K562 (cell line): ENCODE results near the gene MCU. TPM values are rescaled to one million over a fixed set of nuclear protein-coding genes. Genes with fewer than 3 reads are reported as not detected.

Experiments used
- ATAC-seq: fragments of 200-7000 bp; cut with Tn5 transposase; 3 replicates; pipeline ENCODE4 v1.9.1; 2020; ENCODE audit warnings: moderate library complexity
- BruUV-seq: library from RNA; stranded (reverse); fragments of 400-500 nt; replicated peaks from 2 replicates; lab custom pipeline; 2021; lab: Mats Ljungman, UMichigan
- CTCF ChIA-PET: fragments of 300-600 bp; formaldehyde crosslinking; extraction: SDS; loops from one replicate; lab custom pipeline; 2021; ENCODE audit warnings: low intra/inter-chr PET ratio; lab: Yijun Ruan, JAX
- POLR2A ChIA-PET: fragments of 300-600, 350-650 bp; sonication (Branson Sonifier 250); formaldehyde crosslinking; extraction: SDS; loops from one replicate; lab custom pipeline; 2021; ENCODE audit warnings: antibody characterized with exemption, inconsistent platforms; lab: Yijun Ruan, JAX
- DNase-seq, 4 experiments: peaks; one replicate each; pipeline versions ENCODE4 v3.0.0 to v3.0.0-alpha.2; 2011 to 2018; ENCODE audit warnings: low spot score in 3 of 4, mixed read lengths in 3 of 4; ENCODE audit errors: extremely low read depth in 1 of 4
- FAIRE-seq: peaks from 2 replicates; lab custom pipeline; 2011; peaks lifted over from hg19 to GRCh38; lab: Jason Lieb, UNC
- H2AFZ ChIP-seq: 2 replicates; pipeline ENCODE4 v1.6.0; 2011; ENCODE audit warnings: low read depth, low read length, control low read depth, inconsistent platforms
- H3K27ac ChIP-seq: fragments of 200-600 bp; 3 replicates; pipeline ENCODE4 v1.8.0; 2011; ENCODE audit warnings: low read depth, mild to moderate bottlenecking, control low read depth, inconsistent platforms, low read length, moderate library complexity, mixed read lengths; ENCODE audit errors: extremely low read depth
- H3K27me3 ChIP-seq, 2 experiments: fragments of 300-600 bp in 1 of 2; 2 replicates in 1 of 2; 3 replicates in 1 of 2; pipeline versions ENCODE4 v1.6.0 to v1.8.0; 2011; ENCODE audit warnings: inconsistent platforms in 2 of 2, low read length in 2 of 2, mild to moderate bottlenecking in 1 of 2, mixed read lengths in 1 of 2, moderate library complexity in 1 of 2; ENCODE audit not compliant: control insufficient read depth in 2 of 2, insufficient read depth in 2 of 2
- H3K36me3 ChIP-seq: fragments of 300-600 bp; 3 replicates; pipeline ENCODE4 v1.8.0; 2011; ENCODE audit warnings: mild to moderate bottlenecking, low read length, inconsistent platforms; ENCODE audit not compliant: control insufficient read depth, insufficient read depth
- H3K4me1 ChIP-seq, 2 experiments: fragments of 200-600 bp in 1 of 2; replicated peaks in 1 of 2; 2 replicates in 1 of 2; 3 replicates in 1 of 2; pipeline versions ENCODE4 v1.5.1 to v1.8.0; 2011; ENCODE audit warnings: inconsistent platforms in 2 of 2, low read length in 2 of 2, mild to moderate bottlenecking in 1 of 2, mixed read lengths in 1 of 2, moderate library complexity in 1 of 2; ENCODE audit not compliant: control insufficient read depth in 2 of 2, insufficient read depth in 2 of 2
- H3K4me2 ChIP-seq: 2 replicates; pipeline ENCODE4 v1.6.1; 2011; ENCODE audit warnings: low read length, control low read depth, inconsistent platforms, mixed read lengths; ENCODE audit not compliant: insufficient read depth
- H3K4me3 ChIP-seq: fragments of 200-600 bp; sonication (generic), shearing (Covaris generic); 2 replicates; pipeline ENCODE4 v1.5.1; 2016; ENCODE audit warnings: control low read depth, inconsistent platforms
- H3K79me2 ChIP-seq: fragments of 200-600 bp; 3 replicates; pipeline ENCODE4 v1.8.0; 2011; ENCODE audit warnings: low read length, inconsistent platforms; ENCODE audit not compliant: control insufficient read depth, insufficient read depth
- H3K9ac ChIP-seq, 2 experiments: 2 replicates each; pipeline versions ENCODE4 v1.6.0 to v1.6.1; 2011; ENCODE audit warnings: low read depth in 2 of 2, low read length in 2 of 2, control low read depth in 1 of 2, inconsistent platforms in 1 of 2, mild to moderate bottlenecking in 1 of 2, mixed read lengths in 1 of 2; ENCODE audit not compliant: insufficient read depth in 1 of 2
- H3K9me1 ChIP-seq: one replicate; pipeline ENCODE4 v1.6.0; 2011; ENCODE audit warnings: inconsistent platforms, mild to moderate bottlenecking, low read length, moderate library complexity; ENCODE audit not compliant: control insufficient read depth, insufficient read depth
- H3K9me3 ChIP-seq: replicated peaks from 2 replicates; pipeline ENCODE4 v1.5.1; 2011; ENCODE audit warnings: low read depth, low read length, inconsistent platforms; ENCODE audit not compliant: control insufficient read depth, insufficient read depth
- H4K20me1 ChIP-seq: replicated peaks from 2 replicates; pipeline ENCODE4 v1.6.1; 2011; ENCODE audit warnings: low read length, inconsistent platforms, mixed read lengths; ENCODE audit not compliant: control insufficient read depth, insufficient read depth
- BMI1 ChIP-seq: fragments of 150-350 bp; IDR thresholded peaks from 2 replicates; pipeline ENCODE4 v1.6.1; 2014; ENCODE audit warnings: low read length
- BRD4 ChIP-seq: fragments of 200-600 bp; sonication (generic); IDR thresholded peaks from 2 replicates; pipeline ENCODE4 v1.6.1; 2017; ENCODE audit warnings: inconsistent platforms
- CAMTA2 ChIP-seq: fragments of 250-450 bp; sonication (Bioruptor Pico); conservative IDR thresholded peaks from 2 replicates; pipeline ENCODE4 v1.5.1; 2022
- FOXJ3 ChIP-seq: sonication (generic); formaldehyde crosslinking; IDR thresholded peaks from 2 replicates; pipeline ENCODE4 v1.4.0; 2020; ENCODE audit warnings: mild to moderate bottlenecking, missing genetic modification reagents
- HOXB6 ChIP-seq: fragments of 250-450 bp; sonication (Bioruptor Pico); IDR thresholded peaks from 2 replicates; pipeline ENCODE4 v1.5.1; 2022; ENCODE audit warnings: mild to moderate bottlenecking, borderline replicate concordance
- KDM1A ChIP-seq, 2 experiments: fragments of 450-650 bp; IDR thresholded peaks; 2 replicates each; pipeline ENCODE4 v1.6.1; 2016; ENCODE audit warnings: mild to moderate bottlenecking in 2 of 2
- MAFF ChIP-seq: IDR thresholded peaks from 2 replicates; pipeline ENCODE4 v1.6.1; 2012; ENCODE audit warnings: low read length, improper control_type of control experiment
- MAFK ChIP-seq: IDR thresholded peaks from 2 replicates; pipeline ENCODE4 v1.6.1; 2011; ENCODE audit warnings: low read length, improper control_type of control experiment
- MECOM ChIP-seq: fragments of 250-450 bp; sonication (Bioruptor Pico); IDR thresholded peaks from 2 replicates; pipeline ENCODE4 v1.8.0; 2022; ENCODE audit warnings: inconsistent platforms
- MTF1 ChIP-seq: fragments of 250-450 bp; sonication (Bioruptor Pico); IDR thresholded peaks from 2 replicates; pipeline ENCODE4 v1.9.0; 2021; ENCODE audit warnings: moderate library complexity, mild to moderate bottlenecking, inconsistent platforms, borderline replicate concordance
- PHTF2 ChIP-seq: fragments of 250-450 bp; sonication (Bioruptor Pico); IDR thresholded peaks from 2 replicates; pipeline ENCODE4 v1.5.0; 2021; ENCODE audit warnings: mild to moderate bottlenecking
- RBM25 ChIP-seq: fragments of 200-400 bp; formaldehyde crosslinking; IDR thresholded peaks from 2 replicates; pipeline ENCODE4 v1.6.1; 2018; ENCODE audit warnings: low read length, low read depth, moderate library complexity; ENCODE audit not compliant: severe bottlenecking
- SNIP1 ChIP-seq: fragments of 450-650 bp; IDR thresholded peaks from 2 replicates; pipeline ENCODE4 v1.7.1; 2017; ENCODE audit warnings: low read depth, mild to moderate bottlenecking
- U2AF1 ChIP-seq: fragments of 200-400 bp; formaldehyde crosslinking; optimal IDR thresholded peaks from 2 replicates; pipeline ENCODE3; 2017; ENCODE audit warnings: mild to moderate bottlenecking, low read depth, low read length, moderate library complexity
- ZNF121 ChIP-seq: sonication (generic); formaldehyde crosslinking; conservative IDR thresholded peaks from 2 replicates; pipeline ENCODE4 v1.8.0; 2022; ENCODE audit warnings: missing genetic modification reagents
- ZNF165 ChIP-seq: fragments of 250-450 bp; sonication (Bioruptor Pico); IDR thresholded peaks from 2 replicates; pipeline ENCODE4 v1.4.0; 2020; ENCODE audit warnings: borderline replicate concordance
- ZNF696 ChIP-seq: fragments of 250-450 bp; sonication (Bioruptor Pico); conservative IDR thresholded peaks from 2 replicates; pipeline ENCODE4 v1.4.0; 2020; ENCODE audit warnings: mild to moderate bottlenecking, moderate library complexity
- ZNF830 ChIP-seq: fragments of 250-450 bp; sonication (Bioruptor Pico); IDR thresholded peaks from 2 replicates; pipeline ENCODE4 v1.5.0; 2021; ENCODE audit warnings: mild to moderate bottlenecking
- WGBS: fragments of 100-300 bp; shearing (Covaris generic); methylation state at CpG from one replicate; pipeline ENCODE4 v1.1.6; 2016; ENCODE audit warnings: low coverage, mixed read lengths; ENCODE audit not compliant: insufficient coverage; ENCODE audit errors: missing lambda C conversion rate; 5-methylcytosine and 5-hydroxymethylcytosine counted together
- in situ Hi-C: fragments of 300-500 bp; cut with MboI; formaldehyde crosslinking; loops from 4 replicates; pipeline ENCODE4 v1.15.0; 2018; ENCODE audit warnings: inconsistent platforms, mixed read lengths
- intact Hi-C: fragments of 100-400 bp; cut with micrococcal nuclease; formaldehyde crosslinking; loops from 2 replicates; pipeline ENCODE4 v1.14.2; 2022
- polyA plus RNA-seq, 8 experiments: library from polyadenylated mRNA; depleted of rRNA in 4 of 8; stranded (reverse) in 5 of 8; unstranded in 3 of 8; fragments of >200 nt; fragmentation: Nextera tagmentation in 2 of 8; fragmentation: Illumina TruSeq in 1 of 8; extraction: Ambion mirVana in 2 of 8; extraction: Trizol in 1 of 8; gene quantifications; 2 replicates each; pipeline versions ENCODE4 v1.2.1 to v1.2.3, GENCODE V29; 2011 to 2014; ENCODE audit warnings: inconsistent platforms in 1 of 8, missing spikeins in 1 of 8
- total RNA-seq, 7 experiments: library from RNA; depleted of rRNA in 6 of 7; stranded (reverse); fragments of >200 nt in 6 of 7; fragmentation: Illumina TruSeq in 2 of 7; extraction: Trizol in 2 of 7; gene quantifications; 2 replicates each; pipeline versions ENCODE4 v1.2.1 to v1.2.3, GENCODE V29; 2011 to 2021; ENCODE audit warnings: low replicate concordance in 1 of 7
- TF ChIP-seq, protein P1 (sequence below): fragments of 450-650 bp; formaldehyde crosslinking; IDR thresholded peaks from 2 replicates; pipeline ENCODE4 v1.4.0; 2022; ENCODE audit warnings: missing genetic modification characterization

Gene MCU
- total and polyA plus RNA-seq, 9 of the 15 experiments (the other 6 are each of a cell fraction or from before 2014, with no cell fraction given): 8.2 to 88.8 (median 21.3) TPM

DNA sequence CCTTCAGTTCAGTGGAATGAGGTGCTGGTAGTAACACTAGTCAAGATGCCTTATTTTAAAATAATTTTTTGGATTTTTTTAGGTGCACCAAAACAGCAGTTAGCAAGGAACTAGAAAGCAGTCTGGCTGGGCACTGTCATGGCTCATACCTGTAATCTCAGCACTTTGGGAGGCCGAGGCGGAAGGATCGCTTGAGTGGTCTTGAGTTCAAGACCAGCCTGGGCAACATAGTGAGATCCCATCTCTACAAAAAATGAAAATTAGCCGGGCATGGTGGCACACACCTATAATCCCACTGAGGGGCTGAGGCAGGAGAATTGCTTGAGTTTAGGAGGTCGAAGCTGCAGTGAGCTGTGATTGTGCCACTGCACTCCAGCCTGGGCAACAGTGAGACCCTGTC is 236.9 kb downstream of the MCU start:
- Histone ChIP-seq H3K27me3 (peaks cover 6 to 24% of the 10 kb centered on the region in 2 experiments), H3K4me1 (peaks cover 0 to 4% of the 10 kb centered on the region in 2 experiments; a peak in 2 of 5 replicates), H3K9ac (no peak overlapping the region), H2AFZ (no peak overlapping the region), H3K9me3 (no peaks in the 10 kb centered on the region), H3K4me2 (no peak overlapping the region), H4K20me1 (no peaks in the 10 kb centered on the region), H3K27ac (no peak overlapping the region), H3K4me3 (no peak overlapping the region), H3K36me3 (no peaks in the 10 kb centered on the region), H3K9me1 (no peaks in the 10 kb centered on the region), H3K79me2 (no peaks in the 10 kb centered on the region)
- in situ Hi-C loops (no loop called here), intact Hi-C loops (no loop called here)
- WGBS: 37% methylated on average over 5 of the region's 5 CpGs
- ChIA-PET CTCF (no interaction called here), POLR2A (interaction anchor here (1.4 kb wide), 1 partner anchor 13 kb away, joined by 5 read pairs; no protein-coding TSS in a partner anchor)
- FAIRE-seq: no peak
- TF ChIP-seq RBM25 (peak; percentile 40), ZNF121 (peak; percentile 92), KDM1A (IDR thresholded peaks at IDR 0.05) (no peak), SNIP1 (no peak)
- BruUV-seq: no TSS peak
- no peak for ATAC-seq
- DNase-seq: no peak

DNA sequence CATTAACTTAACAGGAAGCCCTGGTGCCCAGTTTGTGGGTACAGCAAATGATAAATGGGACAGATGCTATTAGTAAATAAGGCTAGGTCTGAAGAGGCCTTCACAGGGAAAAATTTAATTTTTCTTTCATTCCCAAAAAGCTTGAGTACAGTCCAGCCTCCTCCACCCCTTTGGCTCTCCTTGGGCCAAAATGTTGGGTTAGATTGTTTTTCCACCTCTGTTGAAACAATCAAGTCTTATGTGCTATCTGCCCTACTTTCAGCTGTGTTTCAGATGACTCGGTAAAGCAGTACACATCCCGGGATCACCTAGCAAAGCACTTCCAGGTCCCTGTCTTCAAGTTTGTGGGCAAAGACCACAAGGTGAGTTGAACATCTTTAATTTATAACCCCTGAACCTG is 238.3 kb downstream of the MCU start:
- no peak for FAIRE-seq
- no peaks in the 10 kb centered on the region for H3K9me3 ChIP-seq
- TF ChIP-seq ZNF830 (no peak), PHTF2 (CRISPR knock-in tag) (no peak), MAFK (no peak), MECOM (CRISPR knock-in tag) (no peak), U2AF1 (no peak), BMI1 (no peak), BRD4 (no peak), ZNF696 (CRISPR knock-in tag) (no peak), FOXJ3 (CRISPR knock-in tag) (no peak), CAMTA2 (CRISPR knock-in tag) (no peak), MTF1 (CRISPR knock-in tag) (no peak), HOXB6 (CRISPR knock-in tag) (no peak), MAFF (no peak), ZNF165 (CRISPR knock-in tag) (no peak)
- TF ChIP-seq, protein P1, sequence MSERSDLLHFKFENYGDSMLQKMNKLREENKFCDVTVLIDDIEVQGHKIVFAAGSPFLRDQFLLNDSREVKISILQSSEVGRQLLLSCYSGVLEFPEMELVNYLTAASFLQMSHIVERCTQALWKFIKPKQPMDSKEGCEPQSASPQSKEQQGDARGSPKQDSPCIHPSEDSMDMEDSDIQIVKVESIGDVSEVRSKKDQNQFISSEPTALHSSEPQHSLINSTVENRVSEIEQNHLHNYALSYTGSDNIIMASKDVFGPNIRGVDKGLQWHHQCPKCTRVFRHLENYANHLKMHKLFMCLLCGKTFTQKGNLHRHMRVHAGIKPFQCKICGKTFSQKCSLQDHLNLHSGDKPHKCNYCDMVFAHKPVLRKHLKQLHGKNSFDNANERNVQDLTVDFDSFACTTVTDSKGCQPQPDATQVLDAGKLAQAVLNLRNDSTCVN (CRISPR knock-in tag): no peak

More for the DNA sequence above, 238.3 kb downstream of the MCU start:
- peaks cover 4% of the 10 kb centered on the region in 2 experiments; a peak in 3 of 5 replicates for H3K4me1 ChIP-seq
- POLR2A ChIA-PET: interaction anchor here (1.4 to 2.3 kb wide), 2 partner anchors 11 kb away, joined by 5 to 12 read pairs; no protein-coding TSS in a partner anchor
- DNase-seq (no peak), ATAC-seq (no peak)
- no TSS peak for BruUV-seq
- peaks cover 0 to 13% of the 10 kb centered on the region in 2 experiments; a peak in 2 of 5 replicates for H3K27me3 ChIP-seq
- H3K4me2 ChIP-seq: no peak overlapping the region
- no peaks in the 10 kb centered on the region for H3K79me2 ChIP-seq
- intact Hi-C loops: no loop called here
- no peak overlapping the region for H3K27ac ChIP-seq
- in situ Hi-C loops: no loop called here
- 0% methylated on average over 2 of the region's 2 CpGs for WGBS
- CTCF ChIA-PET: no interaction called here
- no peak overlapping the region for H3K9ac ChIP-seq
- no peaks in the 10 kb centered on the region for H3K9me1 ChIP-seq
- H2AFZ ChIP-seq: no peak overlapping the region
- H4K20me1 ChIP-seq: no peaks in the 10 kb centered on the region
- no peak overlapping the region for H3K4me3 ChIP-seq
- H3K36me3 ChIP-seq: no peaks in the 10 kb centered on the region
